ENCODE measurements around the gene NCSTN.
A peak's percentile ranks its signal among the peaks of the same experiment; 100 is the strongest.
"Not testable (repeated sequence)": the region's sequence is repeated elsewhere in the genome, so short reads cannot be mapped to it uniquely, and the experiment has no call there.

Gene NCSTN

GRCh38 chr1:160373696-160374095 is 30.5 kb downstream of the NCSTN start:
- no peak for DNase-seq

GRCh38 chr1:160374306-160375110 is 31.3 kb downstream of the NCSTN start:
- DNase-seq: no peak

- no peak for DNase-seq
Measured at GRCh38 chr1:160375788-160376524, 32.8 kb downstream of the NCSTN start.

GRCh38 chr1:160376525-160377131 is 33.4 kb downstream of the NCSTN start:
- peak; percentile 82 for DNase-seq

- DNase-seq: no peak
Measured at GRCh38 chr1:160377585-160378206, 34.5 kb downstream of the NCSTN start.

- not testable (repeated sequence) for DNase-seq
Measured at GRCh38 chr1:160384812-160385211, 41.6 kb downstream of the NCSTN start.

GRCh38 chr1:160388406-160388805 is 45.2 kb downstream of the NCSTN start:
- not testable (repeated sequence) for DNase-seq

GRCh38 chr1:160394673-160395072 is 51.5 kb downstream of the NCSTN start:
- no peak for DNase-seq

GRCh38 chr1:160397651-160398050 is 54.5 kb downstream of the NCSTN start:
- DNase-seq: no peak

GRCh38 chr1:160398823-160399222 is 55.6 kb downstream of the NCSTN start:
- DNase-seq: no peak

GRCh38 chr1:160399544-160400222 is 56.5 kb downstream of the NCSTN start:
- no peak for DNase-seq

- peak; percentile 83 for DNase-seq
Measured at GRCh38 chr1:160400223-160400645, 57.1 kb downstream of the NCSTN start, which contains the start of gene VANGL2. Gene VANGL2, plus strand, starts transcription at chr1:160400564. Its CDS starts 15,274 bp downstream, at chr1:160415838.

GRCh38 chr1:160400646-160401486 is 57.7 kb downstream of the NCSTN start:
- DNase-seq: no peak

GRCh38 chr1:160401487-160401805 is 58.3 kb downstream of the NCSTN start:
- peak; percentile 36 for DNase-seq

GRCh38 chr1:160402001-160402795 is 59.0 kb downstream of the NCSTN start:
- DNase-seq: no peak

- no peak for DNase-seq
Measured at GRCh38 chr1:160403244-160403643, 60.1 kb downstream of the NCSTN start.

- no peak for DNase-seq
Measured at GRCh38 chr1:160404094-160404493, 60.9 kb downstream of the NCSTN start.

GRCh38 chr1:160405331-160405877 is 62.2 kb downstream of the NCSTN start:
- DNase-seq: no peak

GRCh38 chr1:160406131-160406968 is 63.2 kb downstream of the NCSTN start:
- no peak for DNase-seq

All from NCI-H526 treated with DMSO at 0.1 percent for 48 hours (cell line).